Left lung (tissue), 10 donors: Measurements from ENCODE around the gene UBR3. TPM values are rescaled to one million over a fixed set of nuclear protein-coding genes. Genes with fewer than 3 reads are reported as not detected.

Source experiments
- ATAC-seq: fragments of 200-7000 bp; cut with Tn5 transposase; one replicate; pipeline ENCODE4 v1.9.1; 2020; ENCODE audit warnings: moderate library complexity
- DNase-seq, 4 donors: peaks; one replicate each; pipeline ENCODE4 v3.0.0-alpha.2; 2013 to 2020
- H3K27ac ChIP-seq, 2 donors: fragments of 200-600 bp; sonication (generic) in 1 of 2; one replicate each; pipeline versions ENCODE4 v1.5.0 to v1.8.0; 2020 to 2021
- H3K27me3 ChIP-seq, 2 donors: fragments of 200-600 bp; sonication (generic) in 1 of 2; one replicate each; pipeline versions ENCODE4 v1.5.0 to v1.8.0; 2020 to 2021
- H3K36me3 ChIP-seq, 2 donors: fragments of 200-600 bp; sonication (generic) in 1 of 2; one replicate each; pipeline versions ENCODE4 v1.5.0 to v1.8.0; 2020 to 2021
- H3K4me1 ChIP-seq, 2 donors: fragments of 200-600 bp; one replicate each; pipeline ENCODE4 v1.8.0; 2021
- H3K4me3 ChIP-seq, 2 donors: fragments of 200-600 bp; sonication (generic) in 1 of 2; one replicate each; pipeline versions ENCODE4 v1.5.0 to v1.8.0; 2020 to 2021; ENCODE audit warnings: mild to moderate bottlenecking in 1 of 2
- H3K9me3 ChIP-seq, 2 donors: fragments of 200-600 bp; sonication (generic) in 1 of 2; one replicate each; pipeline versions ENCODE4 v1.5.0 to v1.8.0; 2020 to 2021
- intact Hi-C, 2 donors: fragments of 100-400 bp; cut with DNase I; formaldehyde crosslinking; loops; one replicate each; pipeline versions ENCODE4 v1.11.2 to v1.14.2; 2022
- polyA plus RNA-seq, 6 donors: library from polyadenylated mRNA; unstranded; fragments of 120-200 nt; gene quantifications; one replicate each; pipeline ENCODE4 v1.2.1, GENCODE V29; 2013; ENCODE audit not compliant: insufficient read length in 6 of 6
- total RNA-seq, 2 donors: library from RNA; stranded (reverse); fragmentation: NEBNext Ultra II Directional; extraction: Animal tissue kit (Norgen Biotek cat#: 25700); gene quantifications; one replicate each; pipeline ENCODE4 v1.2.1, GENCODE V29; 2021
- TF ChIP-seq, protein P1 (sequence below), 2 donors: fragments of 200-600 bp; sonication (generic) in 1 of 2; IDR thresholded peaks; one replicate each; pipeline versions ENCODE4 v1.5.0 to v1.8.0; 2021; ENCODE audit warnings: antibody characterized with exemption in 2 of 2
- donor health status: DM: no; HTN: yes; CAD: no.
- donor health status: DM: no; HTN: no; CAD: no.

Gene UBR3
- total and polyA plus RNA-seq, 8 donors, result 33.2 to 48.0 (median 40.7) TPM

DNA sequence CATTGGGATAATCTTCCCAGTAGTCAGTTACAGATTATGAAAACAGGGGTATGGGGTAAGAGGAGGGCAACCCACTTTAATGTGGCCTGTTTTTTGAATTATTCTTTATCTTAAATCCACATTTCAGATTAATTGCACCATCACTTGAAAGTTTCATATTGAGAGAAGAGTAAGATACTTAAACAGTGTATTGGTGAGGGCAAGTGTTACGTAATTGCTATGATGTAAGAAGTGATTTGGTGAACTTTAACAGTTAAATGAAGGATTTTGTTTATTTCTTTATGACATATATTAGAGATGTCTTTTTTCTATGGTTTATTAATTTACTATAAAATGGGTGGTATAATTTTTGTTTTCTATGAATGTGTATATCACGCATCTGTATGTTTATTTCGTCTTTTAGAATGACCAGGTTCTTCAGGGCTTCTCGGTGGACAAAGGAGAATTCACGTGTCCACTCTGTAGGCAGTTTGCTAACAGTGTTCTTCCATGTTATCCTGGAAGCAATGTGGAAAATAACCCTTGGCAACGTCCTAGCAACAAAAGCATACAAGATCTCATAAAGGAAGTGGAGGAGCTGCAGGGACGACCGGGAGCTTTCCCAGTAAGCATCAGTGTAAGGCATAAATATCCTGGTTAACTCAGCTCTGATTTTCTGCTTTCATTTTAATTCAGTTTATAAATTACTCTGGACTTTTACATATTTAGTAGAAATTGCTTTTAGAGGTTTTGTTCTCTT, 179.5 kb downstream of the UBR3 start:
- DNase-seq (no peak), ATAC-seq (no peak)
- H3K4me3 ChIP-seq, result no peak overlapping the region
- no peak overlapping the region for H3K27ac ChIP-seq
- H3K36me3 ChIP-seq, result peaks cover 0 to 48% of the 10 kb centered on the region in 2 donors
- H3K27me3 ChIP-seq, result no peaks in the 10 kb centered on the region
- no peaks in the 10 kb centered on the region for H3K9me3 ChIP-seq
- intact Hi-C loops, result no loop called here
- no peaks in the 10 kb centered on the region for H3K4me1 ChIP-seq
- TF ChIP-seq, protein P1, sequence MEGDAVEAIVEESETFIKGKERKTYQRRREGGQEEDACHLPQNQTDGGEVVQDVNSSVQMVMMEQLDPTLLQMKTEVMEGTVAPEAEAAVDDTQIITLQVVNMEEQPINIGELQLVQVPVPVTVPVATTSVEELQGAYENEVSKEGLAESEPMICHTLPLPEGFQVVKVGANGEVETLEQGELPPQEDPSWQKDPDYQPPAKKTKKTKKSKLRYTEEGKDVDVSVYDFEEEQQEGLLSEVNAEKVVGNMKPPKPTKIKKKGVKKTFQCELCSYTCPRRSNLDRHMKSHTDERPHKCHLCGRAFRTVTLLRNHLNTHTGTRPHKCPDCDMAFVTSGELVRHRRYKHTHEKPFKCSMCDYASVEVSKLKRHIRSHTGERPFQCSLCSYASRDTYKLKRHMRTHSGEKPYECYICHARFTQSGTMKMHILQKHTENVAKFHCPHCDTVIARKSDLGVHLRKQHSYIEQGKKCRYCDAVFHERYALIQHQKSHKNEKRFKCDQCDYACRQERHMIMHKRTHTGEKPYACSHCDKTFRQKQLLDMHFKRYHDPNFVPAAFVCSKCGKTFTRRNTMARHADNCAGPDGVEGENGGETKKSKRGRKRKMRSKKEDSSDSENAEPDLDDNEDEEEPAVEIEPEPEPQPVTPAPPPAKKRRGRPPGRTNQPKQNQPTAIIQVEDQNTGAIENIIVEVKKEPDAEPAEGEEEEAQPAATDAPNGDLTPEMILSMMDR (IDR thresholded peaks at IDR 0.05), result no peak

DNA sequence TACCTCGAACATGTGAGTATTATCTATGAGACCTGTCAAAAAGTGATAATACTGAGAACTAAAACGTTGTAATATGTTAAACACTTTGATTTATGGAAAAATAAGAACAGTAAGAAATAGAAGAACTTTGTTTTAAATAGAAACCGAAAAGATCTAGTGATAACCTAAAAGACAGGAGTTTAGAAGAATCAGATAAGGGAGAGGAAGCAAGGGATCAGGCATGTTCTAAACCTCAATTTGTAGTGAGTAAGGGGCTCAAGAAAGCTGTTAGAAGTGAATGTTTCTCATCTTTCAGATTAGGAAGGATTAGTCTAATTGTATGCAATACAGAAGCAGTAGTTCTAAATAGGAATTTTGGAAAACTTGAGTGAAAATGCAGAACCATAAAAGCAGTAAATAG, 182.0 kb downstream of the UBR3 start:
- H3K4me3 ChIP-seq, result no peak overlapping the region
- no peak overlapping the region for H3K27ac ChIP-seq
- no peaks in the 10 kb centered on the region for H3K4me1 ChIP-seq
- intact Hi-C loops, result no loop called here
- H3K36me3 ChIP-seq, result peaks cover 0 to 24% of the 10 kb centered on the region in 2 donors
- TF ChIP-seq, protein P1 (IDR thresholded peaks at IDR 0.05), result no peak
- DNase-seq (no peak), ATAC-seq (no peak)
- no peaks in the 10 kb centered on the region for H3K9me3 ChIP-seq
- H3K27me3 ChIP-seq, result no peaks in the 10 kb centered on the region

DNA sequence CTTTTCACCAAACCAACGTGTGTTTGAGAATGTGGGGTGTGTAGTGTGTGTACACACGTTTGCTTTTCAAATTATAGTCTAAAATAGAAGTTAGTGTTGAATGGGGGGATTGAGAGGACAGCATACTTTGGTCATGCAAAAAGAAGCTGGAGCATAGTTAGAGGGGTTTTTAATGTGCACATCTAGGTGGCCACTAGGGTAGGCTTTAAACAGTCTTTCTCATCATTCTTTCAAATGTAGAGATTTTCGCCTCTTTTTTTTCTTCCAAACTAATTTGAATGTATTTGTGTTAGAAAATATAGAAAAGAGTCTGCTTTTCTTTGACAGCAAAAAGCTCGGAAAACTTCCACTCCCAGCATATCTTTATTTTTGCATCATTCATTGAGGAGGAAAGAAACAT, 185.5 kb downstream of the UBR3 start:
- TF ChIP-seq, protein P1 (IDR thresholded peaks at IDR 0.05), result no peak
- no peak for DNase-seq
- intact Hi-C loops, result no loop called here
- H3K4me3 ChIP-seq, result no peak overlapping the region
- no peaks in the 10 kb centered on the region for H3K9me3 ChIP-seq
- H3K27ac ChIP-seq, result no peak overlapping the region
- H3K4me1 ChIP-seq, result no peaks in the 10 kb centered on the region
- H3K27me3 ChIP-seq, result no peaks in the 10 kb centered on the region
- ATAC-seq, result no peak
- H3K36me3 ChIP-seq, result peaks cover 0 to 7% of the 10 kb centered on the region in 2 donors

DNA sequence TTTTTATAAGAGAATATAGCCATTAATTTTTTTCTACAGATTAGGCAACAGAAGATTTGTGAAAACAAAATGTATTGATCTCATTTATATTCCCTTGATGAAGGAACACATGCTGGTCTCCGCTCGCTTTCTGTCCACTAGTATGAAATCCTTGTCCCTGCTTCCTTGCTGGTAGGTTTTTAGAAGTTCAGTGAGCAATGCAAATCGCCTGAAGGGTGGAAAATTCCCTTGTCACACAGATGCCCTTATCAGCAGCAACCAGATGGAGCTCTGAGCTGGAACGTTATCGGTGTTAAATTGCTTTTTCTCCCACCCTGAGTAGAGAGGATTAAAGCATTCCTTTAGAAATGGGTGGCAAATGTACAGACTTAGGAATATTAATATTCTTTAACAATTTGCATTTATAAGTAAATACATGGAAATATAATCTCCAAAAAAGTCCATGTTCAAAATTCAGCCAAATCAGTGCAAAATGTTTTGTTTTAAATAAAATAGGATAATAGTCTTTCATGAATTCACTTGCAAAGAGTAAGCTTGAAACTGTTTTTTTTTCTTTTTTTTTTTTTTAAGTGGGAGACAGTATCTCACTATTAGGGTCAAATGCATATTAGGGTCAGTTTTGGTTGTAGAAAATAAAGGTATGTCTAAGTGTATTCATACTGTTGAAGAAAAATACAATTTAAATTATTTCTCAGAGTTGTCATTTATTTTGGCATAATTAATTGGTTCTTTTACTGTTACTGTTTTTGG, 186.7 kb downstream of the UBR3 start:
- DNase-seq (no peak), ATAC-seq (no peak)
- Histone ChIP-seq H3K27ac (no peak overlapping the region), H3K36me3 (no peaks in the 10 kb centered on the region), H3K9me3 (no peaks in the 10 kb centered on the region), H3K4me1 (no peaks in the 10 kb centered on the region), H3K27me3 (no peaks in the 10 kb centered on the region), H3K4me3 (no peak overlapping the region)
- intact Hi-C loops, result no loop called here
- TF ChIP-seq, protein P1 (IDR thresholded peaks at IDR 0.05), result no peak

GRCh38 chr2:170014769-170015168, 187.5 kb downstream of the UBR3 start:
- ATAC-seq (no peak), DNase-seq (no peak)
- no peaks in the 10 kb centered on the region for H3K36me3 ChIP-seq
- H3K9me3 ChIP-seq, result no peaks in the 10 kb centered on the region
- no peak overlapping the region for H3K27ac ChIP-seq
- no peak overlapping the region for H3K4me3 ChIP-seq
- no peaks in the 10 kb centered on the region for H3K4me1 ChIP-seq
- H3K27me3 ChIP-seq, result no peaks in the 10 kb centered on the region
- TF ChIP-seq, protein P1 (IDR thresholded peaks at IDR 0.05), result no peak
- intact Hi-C loops, result no loop called here
